Heart left ventricle (tissue), 16 donors: ENCODE data around the gene CD72. TPM values are rescaled to one million over a fixed set of nuclear protein-coding genes. Genes with fewer than 3 reads are reported as not detected.

Experiments used
- ATAC-seq, 4 donors: fragments of 200-7000 bp; cut with Tn5 transposase; one replicate each; pipeline ENCODE4 v1.9.1; 2020 to 2022; ENCODE audit warnings: moderate library complexity in 4 of 4, mild to moderate bottlenecking in 3 of 4, moderate number of reproducible peaks in 1 of 4
- DNase-seq, 5 donors: peaks; one replicate each; pipeline ENCODE4 v3.0.0-alpha.2; 2020
- H3K27ac ChIP-seq, 12 donors: fragments of 200-600 bp; sonication (generic) in 4 of 12; one replicate each; pipeline versions ENCODE4 v1.5.0 to v1.8.0; 2016 to 2022; ENCODE audit warnings: mild to moderate bottlenecking in 2 of 12
- H3K27me3 ChIP-seq, 9 donors: fragments of 200-600 bp; sonication (generic) in 2 of 9; one replicate each; pipeline versions ENCODE4 v1.5.1 to v1.8.0; 2016 to 2022; ENCODE audit warnings: mild to moderate bottlenecking in 3 of 9
- H3K36me3 ChIP-seq, 9 donors: fragments of 200-600 bp; sonication (generic) in 2 of 9; one replicate each; pipeline versions ENCODE4 v1.5.0 to v1.8.0; 2018 to 2022; ENCODE audit warnings: mild to moderate bottlenecking in 2 of 9
- H3K4me1 ChIP-seq, 12 donors: fragments of 200-600 bp; sonication (generic) in 4 of 12; one replicate each; pipeline versions ENCODE4 v1.5.0 to v1.8.0; 2016 to 2022; ENCODE audit warnings: mild to moderate bottlenecking in 3 of 12
- H3K4me3 ChIP-seq, 12 donors: fragments of 200-600 bp; sonication (generic) in 4 of 12; one replicate each; pipeline versions ENCODE4 v1.5.0 to v1.8.0; 2017 to 2022; ENCODE audit warnings: mild to moderate bottlenecking in 9 of 12, moderate library complexity in 4 of 12
- H3K9me3 ChIP-seq, 12 donors: fragments of 200-600 bp; sonication (generic) in 4 of 12; one replicate each; pipeline versions ENCODE4 v1.5.0 to v1.8.0; 2016 to 2022; ENCODE audit warnings: mild to moderate bottlenecking in 1 of 12
- POLR2A ChIP-seq, 2 donors: fragments of 450-650 bp; IDR thresholded peaks; one replicate each; pipeline ENCODE4 v1.6.1; 2017; ENCODE audit warnings: antibody characterized with exemption in 2 of 2, mild to moderate bottlenecking in 2 of 2, moderate library complexity in 2 of 2
- WGBS, 4 donors: extraction: QIAGEN DNeasy Blood & Tissue Kit in 2 of 4; methylation state at CpG; one replicate each; pipeline versions ENCODE4 v1.1.5 to v1.1.7; 2013 to 2018; 5-methylcytosine and 5-hydroxymethylcytosine counted together
- intact Hi-C, 10 donors: fragments of 100-400 bp; cut with DNase I; formaldehyde crosslinking; loops; one replicate each; pipeline versions ENCODE4 v1.11.1 to v1.14.2; 2022
- polyA plus RNA-seq, 2 donors: library from polyadenylated mRNA; stranded (reverse); fragments of 200-250 nt; gene quantifications; one replicate each; pipeline ENCODE4 v1.2.3, GENCODE V29; 2013
- total RNA-seq, 9 donors: library from RNA; depleted of rRNA in 2 of 9; stranded (reverse); fragments of >200 nt in 2 of 9; fragmentation: NEBNext Ultra II Directional in 3 of 9; extraction: Animal tissue kit (Norgen Biotek cat#: 25700) in 3 of 9; gene quantifications; one replicate each; pipeline versions ENCODE4 v1.1.0 to v1.2.4, GENCODE V29; 2016 to 2023
- TF ChIP-seq, protein P1 (sequence below), 12 donors: fragments of 200-600 bp; sonication (generic) in 4 of 12; IDR thresholded peaks; one replicate each; pipeline versions ENCODE4 v1.5.0 to v1.8.0; 2018 to 2022; ENCODE audit warnings: antibody characterized with exemption in 12 of 12, mild to moderate bottlenecking in 5 of 12
- donor health status: ischemic (EF 13 %, LVEDD 7.1; RV severe dilation, severe dysfunction).
- donor health status: healthy with polysubstance abuse.
- donor health status: DM: no; HTN: yes; CAD: no.
- donor health status: DM: no; HTN: no; CAD: no.
- donor health status: ischemic (EF 25% LVEDD 6.9; RV normal size, moderate dysfunction).
- donor health status: ischemic (EF 25% LVEDD 5.7; RV mildly dilated, moderate dysfunction).
- donor health status: healthy.
- donor health status: DM: yes; HTN: yes; CAD: no.
- donor health status: ischemic (EF 35%, LVEDD 5.7; RV mildly dilated, moderate dysfunction).
- donor health status: nonischemic (EF 11% LVEDD 7.7; RV severe dilation, severe dysfunction).
- donor health status: DM: yes; HTN: yes; CAD: no.
- donor health status: PGD.
- donor health status: ischemic (EF 29% LVEDD 5.4; RV normal size, mild dysfunction).
- donor health status: nonischemic (EF 23%, LVEDD 6.1; RV moderate dilation, normal function).

CD72 gene
- total and polyA plus RNA-seq, 11 donors, result 0.38 to 10.0 (median 0.80) TPM; not detected in 2

GRCh38 chr9:35564658-35565061, 53.6 kb downstream of the CD72 start:
- H3K4me3 ChIP-seq, result no peak overlapping the region
- intact Hi-C loops, result loop anchor here in 1 of 10 donors (10.0 kb wide), 1 partner anchor 440 kb away; no protein-coding TSS in a partner anchor
- DNase-seq, result no peak
- H3K27me3 ChIP-seq, result no peaks in the 10 kb centered on the region
- peak; percentile 29 to 59 (median 44) for ATAC-seq
- H3K4me1 ChIP-seq, result peaks cover 4 to 34% (median 24%) of the 10 kb centered on the region in 12 donors
- TF ChIP-seq, protein P1, sequence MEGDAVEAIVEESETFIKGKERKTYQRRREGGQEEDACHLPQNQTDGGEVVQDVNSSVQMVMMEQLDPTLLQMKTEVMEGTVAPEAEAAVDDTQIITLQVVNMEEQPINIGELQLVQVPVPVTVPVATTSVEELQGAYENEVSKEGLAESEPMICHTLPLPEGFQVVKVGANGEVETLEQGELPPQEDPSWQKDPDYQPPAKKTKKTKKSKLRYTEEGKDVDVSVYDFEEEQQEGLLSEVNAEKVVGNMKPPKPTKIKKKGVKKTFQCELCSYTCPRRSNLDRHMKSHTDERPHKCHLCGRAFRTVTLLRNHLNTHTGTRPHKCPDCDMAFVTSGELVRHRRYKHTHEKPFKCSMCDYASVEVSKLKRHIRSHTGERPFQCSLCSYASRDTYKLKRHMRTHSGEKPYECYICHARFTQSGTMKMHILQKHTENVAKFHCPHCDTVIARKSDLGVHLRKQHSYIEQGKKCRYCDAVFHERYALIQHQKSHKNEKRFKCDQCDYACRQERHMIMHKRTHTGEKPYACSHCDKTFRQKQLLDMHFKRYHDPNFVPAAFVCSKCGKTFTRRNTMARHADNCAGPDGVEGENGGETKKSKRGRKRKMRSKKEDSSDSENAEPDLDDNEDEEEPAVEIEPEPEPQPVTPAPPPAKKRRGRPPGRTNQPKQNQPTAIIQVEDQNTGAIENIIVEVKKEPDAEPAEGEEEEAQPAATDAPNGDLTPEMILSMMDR (IDR thresholded peaks at IDR 0.05), result no peak
- no peak for TF ChIP-seq POLR2A (IDR thresholded peaks at IDR 0.05)
- peak overlapping the region in 9 of 12 donors; percentile 26 to 77 (median 63) for H3K27ac ChIP-seq
- H3K9me3 ChIP-seq, result no peaks in the 10 kb centered on the region
- WGBS, 4 donors, result 71 to 77% (median 74%) methylated on average over 7 of the region's 7 CpGs
- H3K36me3 ChIP-seq, result peaks cover 0 to 27% (median 20%) of the 10 kb centered on the region in 9 donors

DNA sequence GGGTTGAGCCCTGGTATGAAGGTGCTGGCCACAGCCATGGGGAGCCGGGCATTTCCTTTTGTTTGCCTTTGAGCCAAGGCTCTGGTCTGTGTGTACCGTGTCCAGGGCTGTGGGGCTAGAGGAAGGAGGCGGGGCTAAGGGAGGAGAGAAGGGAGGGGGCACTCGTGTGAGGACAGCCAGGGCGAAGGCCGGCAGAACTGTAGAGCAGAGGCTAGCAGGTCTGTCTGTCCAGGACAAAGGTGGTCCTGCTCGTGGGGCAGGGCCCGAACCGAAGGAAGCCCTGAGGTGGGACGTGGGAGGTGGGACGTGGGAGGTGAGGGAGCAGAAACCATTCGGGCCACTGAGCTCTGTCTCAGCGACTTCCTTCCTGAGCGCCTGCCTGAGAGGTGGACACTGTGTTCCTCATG, 54.4 kb downstream of the CD72 start:
- 27 to 52% (median 36%) methylated on average over 11 to 14 of the region's 14 CpGs for WGBS, 4 donors
- intact Hi-C loops, result loop anchor here in 1 of 10 donors (10.0 kb wide), 1 partner anchor 439 kb away; no protein-coding TSS in a partner anchor
- ATAC-seq, result peak; percentile 65 to 79 (median 66)
- Histone ChIP-seq H3K4me1 (peaks cover 4 to 34% (median 24%) of the 10 kb centered on the region in 12 donors), H3K36me3 (peaks cover 0 to 36% (median 28%) of the 10 kb centered on the region in 9 donors), H3K9me3 (no peaks in the 10 kb centered on the region), H3K27me3 (no peaks in the 10 kb centered on the region), H3K4me3 (peak overlapping the region in 8 of 12 donors; percentile 1 to 42 (median 32)), H3K27ac (peak overlapping the region in 11 of 12 donors; percentile 26 to 77 (median 57))
- peak in 3 of 5 donors; percentile 51 to 53 (median 51) for DNase-seq
- TF ChIP-seq, protein P1 (IDR thresholded peaks at IDR 0.05), result no peak
- TF ChIP-seq POLR2A (IDR thresholded peaks at IDR 0.05), result no peak

DNA sequence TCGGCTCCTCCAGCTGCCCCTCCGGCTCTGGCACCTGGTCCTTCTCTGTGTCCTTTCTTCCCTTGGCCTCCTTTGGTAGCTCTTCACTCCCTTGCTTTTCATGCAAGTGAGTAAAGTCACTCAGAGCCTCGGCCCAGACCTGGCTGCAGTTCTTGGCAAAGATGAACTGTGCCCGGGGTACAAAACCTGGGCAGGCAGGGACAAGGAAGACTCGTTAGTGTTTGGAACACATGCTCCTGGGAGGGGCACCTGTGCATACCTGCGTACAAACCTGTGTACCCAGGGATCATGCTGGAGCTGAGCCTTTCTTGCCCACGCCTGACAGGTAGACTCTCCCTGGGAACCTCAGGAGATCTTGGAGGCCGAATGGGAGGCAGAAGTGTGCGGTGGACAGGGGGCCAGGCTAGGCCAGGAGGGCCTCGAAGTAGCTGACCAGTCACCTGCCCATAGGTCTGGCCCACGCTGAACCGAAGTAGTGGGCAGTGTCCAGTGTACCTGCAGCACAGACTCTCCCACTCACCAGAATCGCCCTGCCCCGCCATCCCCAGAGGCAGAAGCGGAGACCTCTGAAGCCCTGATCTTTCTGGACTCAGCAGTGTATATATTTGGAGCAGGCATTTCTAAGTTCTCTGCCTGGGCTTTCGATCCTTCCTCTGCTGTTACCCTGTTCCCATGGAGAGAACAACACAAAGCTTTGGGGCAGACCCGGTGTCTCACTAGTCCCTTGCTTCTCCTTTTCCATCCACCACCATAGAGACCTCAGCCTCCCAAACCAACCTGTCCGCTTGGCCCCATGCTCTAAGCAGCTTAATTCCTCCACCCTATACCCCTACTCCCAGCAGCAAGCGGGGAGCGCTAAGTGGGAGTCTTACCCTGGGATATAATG, 55.1 kb downstream of the CD72 start:
- TF ChIP-seq, protein P1 (IDR thresholded peaks at IDR 0.05), result no peak
- peaks cover 4 to 34% (median 24%) of the 10 kb centered on the region in 12 donors for H3K4me1 ChIP-seq
- peak overlapping the region in 11 of 12 donors; percentile 26 to 77 (median 57) for H3K27ac ChIP-seq
- H3K27me3 ChIP-seq, result no peaks in the 10 kb centered on the region
- no peak for DNase-seq
- H3K36me3 ChIP-seq, result peaks cover 0 to 42% (median 35%) of the 10 kb centered on the region in 9 donors
- peak overlapping the region in 5 of 12 donors; percentile 1 to 42 (median 33) for H3K4me3 ChIP-seq
- intact Hi-C loops, result loop anchor here in 1 of 10 donors (10.0 kb wide), 1 partner anchor 438 kb away; no protein-coding TSS in a partner anchor
- peak; percentile 9 to 51 (median 32) for ATAC-seq
- 77 to 89% (median 81%) methylated on average over 15 to 20 of the region's 20 CpGs for WGBS, 4 donors
- H3K9me3 ChIP-seq, result no peaks in the 10 kb centered on the region
